Fibroblast of lung (primary cell): Measurements from ENCODE around the gene BAG5. TPM values are rescaled to one million over a fixed set of nuclear protein-coding genes. Genes with fewer than 3 reads are reported as not detected.

Experiments
- DNase-seq, 2 donors: peaks; one replicate each; pipeline versions ENCODE4 v3.0.0 to v3.0.0-alpha.2; 2010; ENCODE audit warnings: low read depth in 2 of 2
- H2AFZ ChIP-seq: 2 replicates; pipeline ENCODE4 v1.5.1; 2012; ENCODE audit warnings: low read length, control low read depth, inconsistent platforms
- H3K27ac ChIP-seq: 2 replicates; pipeline ENCODE4 v1.5.1; 2011; ENCODE audit warnings: low read length, control low read depth; ENCODE audit not compliant: insufficient read depth
- H3K27me3 ChIP-seq: 2 replicates; pipeline ENCODE4 v1.5.1; 2011; ENCODE audit warnings: mild to moderate bottlenecking, low read length; ENCODE audit not compliant: control insufficient read depth, insufficient read depth
- H3K36me3 ChIP-seq: 2 replicates; pipeline ENCODE4 v1.5.1; 2011; ENCODE audit warnings: low read length; ENCODE audit not compliant: control insufficient read depth, insufficient read depth
- H3K4me1 ChIP-seq: 2 replicates; pipeline ENCODE4 v1.5.1; 2011; ENCODE audit warnings: low read length; ENCODE audit not compliant: control insufficient read depth, insufficient read depth; ENCODE audit errors: extremely low read depth
- H3K4me2 ChIP-seq: 2 replicates; pipeline ENCODE4 v1.5.1; 2011; ENCODE audit warnings: low read length, control low read depth; ENCODE audit not compliant: insufficient read depth; ENCODE audit errors: extremely low read depth
- H3K4me3 ChIP-seq, 4 experiments: fragments of 200-600 bp in 1 of 4; sonication (generic) in 1 of 4; replicated peaks in 1 of 4; 2 replicates each; pipeline ENCODE4 v1.5.1; 2011 to 2016; ENCODE audit warnings: low read length in 4 of 4, low read depth in 3 of 4, mild to moderate bottlenecking in 3 of 4, control low read depth in 2 of 4, inconsistent platforms in 1 of 4, mixed read lengths in 1 of 4; ENCODE audit not compliant: insufficient read depth in 1 of 4; ENCODE audit errors: control extremely low read depth in 1 of 4
- H3K79me2 ChIP-seq: 2 replicates; pipeline ENCODE4 v1.5.1; 2012; ENCODE audit warnings: mild to moderate bottlenecking, low read length, inconsistent platforms; ENCODE audit not compliant: control insufficient read depth, insufficient read depth
- H3K9ac ChIP-seq: 2 replicates; pipeline ENCODE4 v1.5.1; 2011; ENCODE audit warnings: mild to moderate bottlenecking, low read length, control low read depth; ENCODE audit not compliant: insufficient read depth
- H3K9me3 ChIP-seq: 2 replicates; pipeline ENCODE4 v1.5.1; 2012; ENCODE audit warnings: low read depth, low read length; ENCODE audit not compliant: control insufficient read depth, insufficient read depth
- H4K20me1 ChIP-seq: 2 replicates; pipeline ENCODE4 v1.5.1; 2011; ENCODE audit warnings: low read length; ENCODE audit not compliant: control insufficient read depth, insufficient read depth; ENCODE audit errors: extremely low read depth
- EZH2 ChIP-seq: IDR thresholded peaks from 2 replicates; pipeline ENCODE4 v1.5.1; 2012; ENCODE audit warnings: low read length, control low read depth, mild to moderate bottlenecking; ENCODE audit errors: missing control alignments
- polyA plus RNA-seq, 2 donors: library from polyadenylated mRNA; depleted of rRNA in 1 of 2; stranded (reverse) in 1 of 2; unstranded in 1 of 2; fragments of >200 nt; gene quantifications; 2 replicates each; pipeline ENCODE4 v1.2.1, GENCODE V29; 2011 to 2012; ENCODE audit warnings: missing spikeins in 1 of 2
- total RNA-seq: library from RNA; depleted of rRNA; stranded (reverse); fragments of >200 nt; gene quantifications from 2 replicates; pipeline ENCODE4 v1.2.1, GENCODE V29; 2014
- TF ChIP-seq, protein P1 (sequence below), 2 donors: IDR thresholded peaks in 1 of 2; conservative IDR thresholded peaks in 1 of 2; 1 replicate in 1 of 2; 2 replicates in 1 of 2; pipeline ENCODE4 v1.5.1; 2011 to 2012; ENCODE audit warnings: low read length in 2 of 2, control low read depth in 1 of 2, inconsistent platforms in 1 of 2, low read depth in 1 of 2, mild to moderate bottlenecking in 1 of 2

The BAG5 gene
- total and polyA plus RNA-seq, 2 donors (not counting 1 experiment from before 2014, with no cell fraction given): 14.9 to 25.8 TPM

DNA sequence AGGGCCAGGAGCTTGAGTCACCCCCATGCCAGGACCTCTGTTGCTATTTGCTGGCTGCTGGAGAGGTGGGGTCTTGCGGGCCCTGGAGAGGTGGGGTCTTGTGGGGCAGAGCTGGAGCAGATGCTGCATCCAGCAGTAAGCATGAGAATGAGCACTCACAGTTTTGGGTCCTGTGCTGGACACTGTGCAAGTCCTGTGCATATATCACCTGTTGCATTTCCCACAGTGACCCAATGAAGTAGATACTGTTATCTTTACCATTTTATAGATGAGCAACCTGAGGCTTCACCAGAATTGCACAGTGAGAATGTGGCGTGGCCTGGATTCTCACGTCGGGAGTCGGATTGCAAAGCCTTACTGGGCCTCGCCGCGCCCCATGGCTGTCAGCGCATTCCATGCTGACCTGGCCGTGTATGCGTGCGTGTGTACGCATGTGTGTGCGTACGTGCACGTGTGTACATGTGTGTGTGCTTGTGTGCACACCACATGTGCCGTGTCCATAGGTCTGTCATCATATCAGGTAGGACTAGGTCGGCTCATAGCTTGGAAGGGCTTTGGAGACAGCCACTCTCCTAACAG, 12.3 kb upstream of the BAG5 start:
- Histone ChIP-seq H3K4me3 (no peak overlapping the region), H3K27ac (no peak overlapping the region), H3K36me3 (peaks cover 5% of the 10 kb centered on the region), H3K9ac (no peak overlapping the region), H3K4me1 (peaks cover 13% of the 10 kb centered on the region), H3K27me3 (no peaks in the 10 kb centered on the region), H2AFZ (no peak overlapping the region), H3K79me2 (peaks cover 18% of the 10 kb centered on the region), H3K9me3 (no peaks in the 10 kb centered on the region), H4K20me1 (no peaks in the 10 kb centered on the region), H3K4me2 (no peak overlapping the region)
- no peak for DNase-seq
- TF ChIP-seq, protein P1, sequence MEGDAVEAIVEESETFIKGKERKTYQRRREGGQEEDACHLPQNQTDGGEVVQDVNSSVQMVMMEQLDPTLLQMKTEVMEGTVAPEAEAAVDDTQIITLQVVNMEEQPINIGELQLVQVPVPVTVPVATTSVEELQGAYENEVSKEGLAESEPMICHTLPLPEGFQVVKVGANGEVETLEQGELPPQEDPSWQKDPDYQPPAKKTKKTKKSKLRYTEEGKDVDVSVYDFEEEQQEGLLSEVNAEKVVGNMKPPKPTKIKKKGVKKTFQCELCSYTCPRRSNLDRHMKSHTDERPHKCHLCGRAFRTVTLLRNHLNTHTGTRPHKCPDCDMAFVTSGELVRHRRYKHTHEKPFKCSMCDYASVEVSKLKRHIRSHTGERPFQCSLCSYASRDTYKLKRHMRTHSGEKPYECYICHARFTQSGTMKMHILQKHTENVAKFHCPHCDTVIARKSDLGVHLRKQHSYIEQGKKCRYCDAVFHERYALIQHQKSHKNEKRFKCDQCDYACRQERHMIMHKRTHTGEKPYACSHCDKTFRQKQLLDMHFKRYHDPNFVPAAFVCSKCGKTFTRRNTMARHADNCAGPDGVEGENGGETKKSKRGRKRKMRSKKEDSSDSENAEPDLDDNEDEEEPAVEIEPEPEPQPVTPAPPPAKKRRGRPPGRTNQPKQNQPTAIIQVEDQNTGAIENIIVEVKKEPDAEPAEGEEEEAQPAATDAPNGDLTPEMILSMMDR (conservative IDR thresholded peaks at IDR 0.05 in 1 of 2, IDR thresholded peaks at IDR 0.05 in 1 of 2; ENCODE audit: low read depth in 1 of 2, low read length in 2 of 2): no peak
- no peak for TF ChIP-seq EZH2

DNA sequence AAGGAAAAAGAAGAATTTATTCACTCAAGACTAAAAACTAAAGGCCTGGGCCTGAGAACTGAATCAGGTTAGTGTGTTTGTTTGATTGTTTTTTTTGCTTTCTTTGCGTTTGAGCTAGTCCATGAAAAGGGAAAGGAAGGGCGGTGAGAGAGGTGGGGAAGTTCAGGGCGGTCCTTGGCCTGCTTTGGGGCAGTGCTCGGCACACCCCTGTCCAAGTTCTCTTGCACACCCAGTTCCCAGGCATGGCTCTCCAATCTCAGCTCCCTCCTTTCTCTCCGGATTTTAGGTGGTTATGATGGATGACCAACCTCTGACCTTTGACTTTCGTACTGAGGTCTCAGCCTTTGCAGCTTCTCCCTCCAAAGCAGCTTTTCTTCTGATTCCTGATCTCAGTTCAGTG, 11.6 kb upstream of the BAG5 start:
- Histone ChIP-seq H3K4me3 (no peak overlapping the region), H3K27ac (no peak overlapping the region), H3K36me3 (peaks cover 5% of the 10 kb centered on the region), H2AFZ (no peak overlapping the region), H3K4me2 (no peak overlapping the region), H3K27me3 (no peaks in the 10 kb centered on the region), H3K9me3 (no peaks in the 10 kb centered on the region), H3K79me2 (peaks cover 22% of the 10 kb centered on the region), H3K9ac (no peak overlapping the region), H4K20me1 (no peaks in the 10 kb centered on the region), H3K4me1 (peaks cover 13% of the 10 kb centered on the region)
- DNase-seq: no peak
- TF ChIP-seq, protein P1 (conservative IDR thresholded peaks at IDR 0.05 in 1 of 2, IDR thresholded peaks at IDR 0.05 in 1 of 2; ENCODE audit: low read depth in 1 of 2, low read length in 2 of 2): no peak
- TF ChIP-seq EZH2: no peak

DNA sequence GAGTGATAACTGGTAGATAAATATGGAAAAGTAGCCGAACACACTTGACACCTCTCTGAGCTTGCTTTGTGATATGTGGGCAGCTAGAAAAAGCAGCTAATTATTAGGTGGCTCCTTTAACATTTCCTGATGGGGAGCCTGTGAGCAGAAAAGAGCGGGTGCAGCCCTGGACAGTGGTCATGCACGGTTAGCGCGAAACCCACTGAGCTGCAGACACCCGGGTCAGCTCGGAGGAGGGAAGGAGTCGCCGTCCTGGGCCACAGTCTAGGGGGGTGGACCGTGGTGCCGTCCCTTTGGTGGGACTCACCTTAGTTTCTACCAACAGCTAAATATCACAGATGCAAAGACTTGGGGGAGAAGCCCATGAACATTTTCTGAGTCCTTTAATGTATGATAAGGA, 7.0 kb upstream of the BAG5 start:
- H3K4me3 ChIP-seq: no peak overlapping the region
- H3K9ac ChIP-seq: no peak overlapping the region
- peaks cover 51% of the 10 kb centered on the region for H3K79me2 ChIP-seq
- H3K27me3 ChIP-seq: no peaks in the 10 kb centered on the region
- no peaks in the 10 kb centered on the region for H4K20me1 ChIP-seq
- no peak overlapping the region for H3K4me2 ChIP-seq
- no peaks in the 10 kb centered on the region for H3K9me3 ChIP-seq
- TF ChIP-seq, protein P1 (conservative IDR thresholded peaks at IDR 0.05 in 1 of 2, IDR thresholded peaks at IDR 0.05 in 1 of 2; ENCODE audit: low read depth in 1 of 2, low read length in 2 of 2): no peak
- no peaks in the 10 kb centered on the region for H3K36me3 ChIP-seq
- H2AFZ ChIP-seq: no peak overlapping the region
- no peak overlapping the region for H3K27ac ChIP-seq
- H3K4me1 ChIP-seq: no peaks in the 10 kb centered on the region
- no peak for DNase-seq
